ENCODE results near the gene MICU1.
"Not testable (repeated sequence)": the region's sequence is repeated elsewhere in the genome, so short reads cannot be mapped to it uniquely, and the experiment has no call there.

Gene MICU1

DNA sequence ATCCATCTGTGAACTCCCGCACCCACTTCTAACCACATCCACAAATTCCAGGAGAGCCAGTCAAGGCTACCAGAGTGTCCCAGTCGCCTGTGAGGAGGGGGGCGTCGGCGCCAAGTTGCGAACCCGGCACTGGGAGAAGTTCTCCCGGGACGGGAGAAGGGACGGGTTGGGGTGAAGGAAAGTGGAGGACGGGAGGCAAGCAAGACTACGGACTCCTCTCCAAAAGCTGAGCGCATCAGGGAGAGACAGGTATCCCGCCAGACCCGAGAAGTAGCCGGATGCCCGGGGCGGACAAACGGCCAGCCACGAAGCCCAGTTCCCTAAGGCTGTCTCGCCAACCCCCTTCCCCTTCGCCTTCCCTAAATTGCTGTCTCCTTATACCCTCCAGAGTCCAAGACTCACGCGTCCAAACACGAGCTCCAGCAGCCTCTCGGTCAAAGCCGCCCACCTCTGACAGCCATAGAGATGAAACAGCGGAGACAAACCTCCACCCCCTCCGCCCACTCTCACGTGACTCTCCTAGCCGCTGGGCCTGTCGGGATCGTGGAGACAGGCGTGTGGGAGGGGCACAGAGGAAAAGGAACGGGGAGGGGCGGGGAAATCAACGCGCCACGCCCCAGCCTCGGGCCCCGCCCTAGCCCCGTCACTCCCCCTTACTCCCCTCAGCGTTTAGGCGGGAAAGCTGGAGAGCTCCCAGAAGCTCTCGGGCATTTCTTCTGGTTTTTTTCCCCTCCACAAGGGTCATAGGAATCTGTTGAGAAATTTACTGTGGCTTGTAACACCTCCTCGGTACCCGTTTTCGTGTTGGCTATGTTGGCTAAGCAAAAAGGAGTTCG, at the start of gene MICU1:
MICU1 (minus strand) TSS at position 472 of the 836 bp plus-strand sequence. CDS start 59,286 bp downstream, outside the sequence.
- DNase-seq (ENCODE audit: low read depth): peak; percentile 68

DNA sequence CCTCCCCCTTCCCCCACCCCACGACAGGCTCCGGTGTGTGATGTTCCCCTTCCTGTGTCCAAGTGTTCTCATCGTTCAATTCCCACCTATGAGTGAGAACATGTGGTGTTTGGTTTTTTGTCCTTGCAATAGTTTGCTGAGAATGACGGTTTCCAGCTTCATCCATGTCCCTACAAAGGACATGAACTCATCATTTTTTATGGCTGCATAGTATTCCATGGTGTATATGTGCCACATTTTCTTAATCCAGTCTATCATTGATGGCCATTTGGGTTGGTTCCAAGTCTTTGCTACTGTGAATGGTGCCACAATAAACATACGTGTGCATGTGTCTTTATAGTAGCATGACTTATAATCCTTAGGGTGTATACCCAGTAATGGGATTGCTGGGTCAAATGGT, 48.3 kb upstream of the MICU1 start:
- not testable (repeated sequence) for DNase-seq (ENCODE audit: low read depth)

- no peak for DNase-seq (ENCODE audit: low read depth)
Measured at GRCh38 chr10:72673280-72673679, 47.4 kb upstream of the MICU1 start.

DNA sequence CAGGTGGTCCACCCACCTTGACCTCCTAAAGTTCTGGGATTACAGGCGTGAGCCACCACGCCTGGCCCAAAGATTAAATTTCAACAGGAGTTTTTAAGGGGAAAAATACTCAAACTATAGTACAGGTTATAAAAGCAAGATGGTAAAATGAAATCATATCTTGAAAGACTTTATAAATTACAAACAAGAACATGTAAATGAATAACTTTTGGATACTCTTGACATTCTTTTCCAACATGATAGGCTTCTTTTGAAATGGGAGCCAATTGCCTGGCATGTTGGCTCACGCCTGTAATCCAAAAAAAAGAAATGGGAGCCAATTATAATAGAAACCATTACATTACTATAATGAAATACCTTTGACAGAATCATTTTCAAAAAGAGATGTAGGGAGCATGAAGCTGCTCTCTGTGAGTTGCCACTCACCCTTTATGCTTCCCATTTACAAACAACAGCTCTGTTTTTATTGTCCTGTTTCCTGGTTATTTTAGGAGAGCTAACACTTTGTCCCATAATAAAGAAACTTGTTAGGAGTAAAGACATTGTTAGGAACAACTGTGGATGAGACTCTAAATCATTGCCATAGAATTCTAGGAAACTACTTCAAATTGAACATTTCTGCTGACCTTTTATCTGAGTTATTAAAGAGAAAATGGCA, 41.5 kb upstream of the MICU1 start:
- no peak for DNase-seq (ENCODE audit: low read depth)

DNA sequence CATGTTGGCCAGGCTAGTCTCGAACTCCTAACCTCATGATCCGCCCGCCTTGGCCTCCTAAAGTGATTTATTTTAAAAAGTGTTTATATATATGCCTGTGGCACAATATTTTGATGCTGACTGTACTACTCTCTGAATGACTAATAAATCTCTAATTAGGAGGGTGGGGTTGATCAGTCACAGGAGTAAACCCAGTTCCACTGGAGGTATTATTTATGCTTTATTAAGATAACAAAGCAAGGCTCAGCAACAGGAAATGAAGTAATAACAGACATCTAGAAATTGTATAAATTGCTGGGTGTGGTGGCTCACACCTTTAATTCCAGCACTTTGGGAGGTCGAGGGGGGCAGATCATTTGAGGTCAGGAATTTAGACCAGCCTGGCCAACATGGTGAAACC, 40.0 kb upstream of the MICU1 start:
- DNase-seq (ENCODE audit: low read depth): no peak

DNA sequence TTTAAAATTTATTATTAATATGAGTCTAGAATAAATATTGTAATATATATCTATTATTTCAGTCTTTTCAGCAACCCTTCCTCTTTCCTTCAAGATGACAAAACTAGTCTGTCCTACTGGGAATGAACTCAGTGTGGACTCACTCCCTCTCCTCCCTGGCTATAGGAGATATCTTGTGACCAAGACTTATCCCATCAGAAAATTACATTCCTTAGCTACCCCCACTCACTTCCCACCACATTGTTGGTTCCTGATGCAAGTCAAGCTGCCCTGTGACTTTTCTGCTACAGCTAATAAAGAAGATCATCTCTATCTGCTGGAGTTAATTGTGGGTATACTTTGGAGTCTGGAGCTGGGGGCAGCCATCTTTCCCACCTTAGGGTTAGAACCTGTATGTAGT, 38.1 kb upstream of the MICU1 start:
- no peak for DNase-seq (ENCODE audit: low read depth)

DNA sequence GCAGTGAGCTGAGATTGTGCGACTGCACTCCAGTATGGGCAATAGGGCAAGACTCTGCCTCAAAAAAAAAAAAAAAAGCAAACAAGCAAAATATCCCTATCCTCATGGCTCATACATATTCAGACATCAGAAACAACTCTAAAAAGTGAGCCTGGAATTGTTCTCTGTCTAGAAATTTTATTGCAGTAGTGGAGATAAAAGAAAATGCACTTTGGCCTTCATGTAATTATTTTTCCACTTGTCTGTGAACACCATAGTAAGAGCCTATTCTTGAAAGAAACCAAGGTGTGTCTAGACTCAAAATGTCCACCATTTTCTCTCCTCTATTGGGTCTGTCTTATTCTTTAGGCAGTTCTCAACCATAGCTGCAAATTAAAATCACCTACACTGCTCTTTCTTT, 35.6 kb upstream of the MICU1 start:
- DNase-seq (ENCODE audit: low read depth): no peak

- DNase-seq (ENCODE audit: low read depth): no peak
Measured at GRCh38 chr10:72660220-72660619, 34.3 kb upstream of the MICU1 start.

- DNase-seq (ENCODE audit: low read depth): no peak
Measured at GRCh38 chr10:72659694-72660093, 33.8 kb upstream of the MICU1 start.

DNA sequence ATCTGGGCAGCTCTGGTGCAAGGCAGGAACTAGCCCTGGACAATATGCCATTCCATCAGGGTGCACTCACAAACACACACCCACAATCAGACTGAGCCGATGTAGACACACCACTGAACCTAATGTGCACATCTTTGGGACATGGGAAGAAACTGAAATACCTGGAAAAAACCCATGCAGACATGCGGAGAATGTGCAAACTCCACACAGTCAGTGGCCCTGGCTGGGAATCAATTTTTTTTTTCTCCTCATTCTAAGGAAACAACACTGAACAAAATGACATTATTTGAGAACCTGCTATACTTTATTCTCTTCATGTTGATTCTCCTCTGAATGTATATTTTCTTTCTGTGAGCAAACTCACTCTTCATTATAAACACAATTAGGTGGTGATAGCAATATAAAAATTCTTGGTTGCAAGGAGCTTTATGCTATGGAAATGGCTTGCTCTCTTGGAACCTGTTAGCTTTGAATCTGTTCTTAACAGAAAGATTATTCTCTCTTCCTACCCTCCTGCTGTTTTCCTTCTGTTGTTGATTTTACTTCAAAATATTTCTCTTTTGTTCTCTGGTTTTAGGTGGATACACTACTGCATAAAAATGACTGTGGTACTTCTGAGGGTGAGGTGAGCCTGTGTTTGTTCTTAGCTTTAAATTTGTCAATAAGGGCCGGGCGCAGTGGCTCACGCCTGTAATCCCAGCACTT, 33.0 kb upstream of the MICU1 start:
- DNase-seq (ENCODE audit: low read depth): no peak

DNA sequence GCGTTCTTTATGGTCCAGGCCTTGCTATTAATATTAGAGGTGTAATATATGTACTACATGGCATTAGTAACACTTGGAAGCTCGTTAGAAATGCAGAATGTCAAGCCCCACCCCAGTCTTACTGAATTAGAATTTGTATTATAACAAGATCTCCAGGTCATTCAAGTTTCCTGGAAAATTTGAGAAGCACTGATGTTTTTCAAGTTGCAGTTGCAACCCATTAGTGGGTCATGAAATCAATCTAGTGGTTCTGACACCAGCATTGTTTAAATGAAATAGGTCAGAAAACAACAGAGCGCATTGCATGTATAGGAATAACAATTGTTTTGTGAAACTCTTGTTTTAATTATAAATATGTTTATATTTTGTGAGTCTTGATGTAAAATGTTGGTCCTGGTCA, 28.8 kb upstream of the MICU1 start:
- no peak for DNase-seq (ENCODE audit: low read depth)

DNA sequence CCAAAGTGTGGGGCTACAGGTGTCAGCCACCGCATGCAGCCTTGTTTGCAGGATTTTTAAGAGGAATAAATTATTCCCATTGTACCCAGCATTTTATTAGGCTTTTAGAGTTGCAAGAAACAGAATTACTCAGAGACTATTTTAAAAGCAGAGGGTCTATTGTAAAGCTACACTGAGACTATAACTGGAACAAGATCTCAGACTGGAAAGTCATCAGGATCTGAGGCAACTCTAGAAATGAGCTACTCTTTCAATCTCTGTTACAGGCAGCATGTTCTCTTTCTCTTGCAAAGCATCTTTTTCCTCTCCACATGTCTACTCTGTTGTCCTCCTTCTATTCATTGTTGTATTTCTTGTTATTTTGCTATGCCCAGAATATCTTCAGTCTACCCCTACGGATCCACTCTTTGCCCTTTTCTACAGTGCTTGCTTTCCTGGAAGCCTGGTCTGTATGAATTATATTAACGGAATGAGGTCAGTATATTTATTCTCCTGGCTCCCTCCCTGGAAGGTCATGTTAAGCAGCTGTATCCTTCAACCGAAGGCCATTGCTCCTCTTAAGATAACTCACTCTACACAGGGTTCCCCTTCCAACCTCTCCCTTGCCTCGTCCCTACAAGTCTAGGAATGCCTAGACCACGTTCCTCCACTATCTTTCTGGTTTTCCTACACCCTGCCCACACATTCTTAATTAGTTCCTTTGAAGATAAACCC, 27.7 kb upstream of the MICU1 start:
- DNase-seq (ENCODE audit: low read depth): no peak

DNA sequence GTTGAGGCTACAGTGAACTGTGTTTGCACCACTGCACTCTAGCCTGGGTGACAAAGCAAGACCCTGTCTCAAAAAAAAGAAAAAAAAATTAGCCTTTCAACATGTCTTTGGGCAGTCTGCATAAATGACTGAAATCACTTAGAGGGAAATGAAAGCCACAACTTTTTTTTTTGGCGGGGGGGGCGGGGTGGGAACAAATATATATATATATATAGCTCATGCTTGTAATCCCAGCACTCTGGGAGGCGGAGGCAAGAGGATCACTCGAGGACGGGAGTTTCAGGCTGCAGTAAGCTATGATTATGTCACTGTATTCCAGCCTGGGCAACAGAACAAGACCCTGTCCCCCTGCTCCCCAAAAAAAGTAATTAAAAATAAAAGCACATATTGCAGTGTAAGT, 23.4 kb upstream of the MICU1 start:
- DNase-seq (ENCODE audit: low read depth): no peak

DNA sequence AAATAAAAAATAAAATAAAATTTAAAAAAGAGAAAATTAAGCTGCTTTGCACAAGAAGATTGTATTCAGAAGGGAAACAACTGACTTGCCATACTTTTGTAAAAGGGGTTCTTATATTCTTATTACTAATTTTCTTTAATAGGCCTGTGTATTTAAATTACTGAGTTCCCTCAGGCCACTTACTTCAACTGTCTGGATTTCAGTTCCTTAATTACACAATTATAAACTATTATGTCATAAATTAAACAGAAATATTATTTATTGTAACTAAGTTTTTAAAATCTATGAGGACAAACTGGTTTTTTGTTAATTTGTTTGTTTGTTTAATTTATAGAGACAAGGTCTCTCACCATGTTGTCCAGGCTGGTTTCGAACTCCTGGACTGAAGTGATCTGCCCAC, 22.4 kb upstream of the MICU1 start:
- no peak for DNase-seq (ENCODE audit: low read depth)

DNA sequence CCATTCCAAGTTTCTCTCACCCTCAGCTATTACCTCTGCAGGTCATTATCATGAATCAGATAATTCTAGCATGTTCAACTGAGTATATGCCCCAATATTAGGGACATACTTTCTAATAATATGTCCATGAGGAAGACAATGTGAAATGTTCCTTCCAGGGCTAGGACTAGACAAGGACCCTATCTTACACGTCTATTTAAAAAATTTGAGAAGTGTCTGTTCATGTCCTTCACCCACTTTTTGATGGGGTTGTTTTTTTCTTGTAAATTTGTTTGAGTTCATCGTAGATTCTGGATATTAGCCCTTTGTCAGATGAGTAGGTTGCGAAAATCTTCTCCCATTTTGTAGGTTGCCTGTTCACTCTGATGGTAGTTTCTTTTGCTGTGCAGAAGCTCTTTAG, 21.1 kb upstream of the MICU1 start:
- DNase-seq (ENCODE audit: low read depth): not testable (repeated sequence)

GRCh38 chr10:72645263-72645858, 19.5 kb upstream of the MICU1 start:
- no peak for DNase-seq (ENCODE audit: low read depth)

- no peak for DNase-seq (ENCODE audit: low read depth)
Measured at GRCh38 chr10:72642318-72642717, 16.4 kb upstream of the MICU1 start.

DNA sequence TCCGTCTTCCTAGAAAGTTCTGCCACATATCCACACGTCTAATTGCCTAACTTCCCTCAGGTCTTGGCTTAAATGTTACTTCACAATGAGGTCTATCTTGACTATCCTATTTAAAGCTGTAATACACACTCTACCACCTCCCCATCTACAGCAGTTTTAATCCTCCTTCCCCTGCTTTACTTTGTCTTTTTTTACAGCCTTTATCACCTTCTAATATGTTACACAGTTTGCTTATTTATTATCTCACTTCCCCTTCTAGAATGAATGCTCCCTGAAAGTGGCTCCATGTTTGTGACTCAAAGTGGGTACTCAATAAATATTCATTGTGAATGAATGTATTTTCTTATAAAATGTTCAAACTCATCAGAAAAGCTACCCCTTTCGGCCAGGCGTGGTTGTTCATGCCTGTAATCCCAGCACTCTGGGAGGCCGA, 13.6 kb upstream of the MICU1 start:
- no peak for DNase-seq (ENCODE audit: low read depth)

DNA sequence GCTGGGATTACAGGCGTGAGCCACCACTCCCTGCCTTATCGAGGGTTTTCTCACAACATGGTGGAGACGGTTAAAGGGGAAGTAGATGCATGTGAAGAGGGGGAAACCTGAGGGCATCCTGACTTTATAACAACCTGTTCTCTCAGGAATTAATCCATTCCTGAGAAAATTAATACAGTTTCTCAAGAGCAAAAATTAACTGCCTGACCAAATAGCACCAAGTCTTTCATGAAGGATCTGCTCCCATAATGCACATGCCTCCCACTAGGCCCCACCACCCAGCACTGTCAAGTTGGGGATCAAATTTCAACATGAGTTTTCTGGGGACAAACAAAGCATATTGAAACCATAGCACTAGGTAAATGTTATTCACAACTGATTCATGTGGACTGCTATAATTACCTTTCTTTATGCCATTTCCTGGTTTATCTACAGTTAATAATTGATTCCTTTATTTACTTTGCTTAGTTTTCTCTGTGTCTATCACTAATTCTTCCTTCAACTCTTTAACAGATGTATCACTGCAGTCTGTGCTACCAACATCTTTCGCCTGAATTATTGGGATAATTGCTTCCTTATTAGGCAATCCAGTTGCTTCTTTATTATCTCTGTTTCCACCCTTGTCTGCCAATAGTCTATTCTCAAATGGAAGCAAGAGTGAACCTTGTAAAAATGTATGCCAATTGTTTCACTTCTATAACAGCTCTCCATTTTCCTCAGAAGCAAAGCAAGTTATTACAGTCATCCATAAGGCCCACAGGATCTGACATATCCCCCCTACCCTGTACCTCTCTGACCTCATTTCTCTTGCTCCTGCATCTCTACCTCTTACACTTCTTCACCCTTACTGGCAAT, 12.9 kb upstream of the MICU1 start:
- DNase-seq (ENCODE audit: low read depth): no peak

DNA sequence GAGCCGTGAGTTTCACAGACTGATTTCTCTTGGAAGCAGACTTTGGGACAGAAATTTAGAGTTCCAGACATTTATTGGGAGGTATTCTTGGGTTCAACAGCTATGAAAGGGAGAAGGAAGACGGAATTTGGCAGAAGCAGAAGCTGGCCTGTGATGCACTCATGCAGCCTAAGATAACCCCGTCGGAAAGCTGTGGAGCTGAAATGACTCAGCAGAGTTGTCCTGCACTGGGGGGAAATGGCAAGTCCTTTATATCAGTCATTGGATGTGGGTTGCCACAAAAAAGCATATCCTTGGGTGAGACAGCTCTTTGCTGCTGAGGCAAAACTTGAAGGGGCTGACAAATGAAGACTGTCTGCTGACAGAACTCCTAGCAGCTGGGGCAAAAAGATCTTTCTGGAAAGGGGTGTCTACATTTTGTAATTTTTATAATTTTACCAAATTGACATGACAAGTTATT, 11.5 kb upstream of the MICU1 start:
- no peak for DNase-seq (ENCODE audit: low read depth)

- DNase-seq (ENCODE audit: low read depth): no peak
Measured at GRCh38 chr10:72630144-72630543, 4.3 kb upstream of the MICU1 start.

Data from non-pigmented ciliary epithelial cell (primary cell).